GM21619 (cell line): ENCODE measurements around the gene C6orf136.

Source experiments
- ATAC-seq: cut with Tn5 transposase; IDR thresholded peaks from one replicate; pipeline ENCODE4 v1.9.1; 2021; ENCODE audit not compliant: unreplicated experiment

The C6orf136 gene

DNA sequence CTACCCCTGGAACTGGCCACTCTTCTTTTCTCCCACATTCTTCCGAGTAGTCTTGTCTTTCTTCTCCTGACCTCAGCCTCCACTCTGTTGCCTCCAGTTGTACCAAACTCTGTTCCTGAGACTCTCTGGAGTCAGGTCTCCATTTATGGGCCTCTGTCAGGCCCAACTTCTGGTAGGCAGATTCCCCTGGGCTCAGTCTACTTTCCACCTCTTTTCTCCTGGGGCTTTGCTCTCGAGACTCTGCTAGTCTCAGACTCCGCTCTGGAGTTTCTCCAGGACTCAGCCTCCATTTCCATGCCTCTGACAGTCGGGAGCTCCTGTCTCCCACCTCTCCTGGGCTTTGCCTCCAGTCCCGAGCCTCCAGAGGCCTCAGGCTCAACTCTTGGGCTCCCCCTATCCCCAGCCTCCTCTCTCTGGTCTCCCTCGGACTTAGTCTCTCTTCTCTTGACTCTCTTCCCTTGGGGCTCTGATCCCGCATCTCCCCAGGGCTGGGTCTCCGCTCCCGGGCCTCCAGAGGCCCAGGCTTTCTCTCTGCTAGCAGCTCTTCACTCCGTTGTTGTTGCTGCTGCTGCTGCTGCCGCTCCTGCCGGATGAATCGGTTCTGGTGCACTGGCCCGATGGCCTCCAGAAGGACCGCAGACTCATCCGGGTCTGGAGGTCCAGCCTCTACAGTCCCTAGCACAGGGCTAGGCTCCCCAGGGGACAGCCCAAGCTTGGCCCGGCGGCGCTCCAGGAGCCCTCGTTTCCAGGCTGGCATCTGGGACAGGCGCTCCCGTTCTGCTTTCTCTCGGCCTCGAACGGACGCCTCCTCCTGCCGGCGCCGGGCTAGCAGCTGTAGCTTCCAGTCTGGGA lies 38.5 kb downstream of the C6orf136 start:
- ATAC-seq, result no peak

DNA sequence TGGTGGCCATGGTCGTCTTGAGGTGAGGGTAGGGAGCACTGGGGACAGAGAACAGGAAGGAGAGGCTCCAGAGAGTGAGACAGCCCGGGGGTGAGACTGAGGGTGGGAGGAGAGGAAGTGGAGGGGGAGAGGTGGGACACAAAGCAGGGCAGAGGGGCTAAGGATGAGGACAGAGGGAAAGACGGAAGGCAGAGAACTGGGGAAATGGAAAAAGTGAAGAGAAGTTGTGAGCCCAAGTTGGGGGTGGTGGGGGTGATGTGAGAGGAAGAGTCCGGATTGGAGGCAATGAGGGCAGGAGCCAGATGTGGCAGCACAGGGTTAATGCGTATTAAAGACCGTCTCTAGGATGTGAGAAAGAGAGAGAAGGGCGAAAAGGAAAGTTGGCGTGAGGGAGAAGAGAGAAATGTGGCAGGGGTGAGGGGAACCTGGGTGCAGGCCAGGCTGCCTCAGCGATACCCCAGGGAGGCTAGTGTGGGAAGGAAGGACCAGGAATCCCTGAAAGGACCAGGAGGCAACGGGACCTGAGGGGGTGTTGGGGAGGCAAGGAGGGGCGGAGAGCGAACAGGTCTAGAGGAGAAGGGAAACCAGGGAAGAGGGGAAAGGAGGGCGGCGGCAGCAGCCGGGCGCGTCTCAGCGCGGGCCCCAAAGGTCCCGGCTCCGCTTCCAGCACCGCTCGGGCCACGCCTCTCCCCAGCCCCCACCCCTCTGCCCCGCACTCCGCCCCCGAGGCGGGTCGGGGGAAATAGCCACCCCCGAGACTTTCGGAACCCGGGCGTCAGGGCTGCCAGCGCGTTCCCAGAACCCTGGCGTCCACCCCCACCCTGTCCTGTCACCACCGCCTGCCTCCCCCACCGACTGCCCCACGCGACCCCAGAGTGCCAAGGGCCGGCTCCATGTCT lies 39.3 kb downstream of the C6orf136 start, which contains the start of gene PPP1R18:
PPP1R18 (minus strand) TSS at position 637 of the 899 bp plus-strand sequence; CDS start at position 10, 627 bp downstream.
- ATAC-seq, result no peak

GRCh38 chr6:30686908-30687658 lies 40.1 kb downstream of the C6orf136 start:
- peak; percentile 43 for ATAC-seq

DNA sequence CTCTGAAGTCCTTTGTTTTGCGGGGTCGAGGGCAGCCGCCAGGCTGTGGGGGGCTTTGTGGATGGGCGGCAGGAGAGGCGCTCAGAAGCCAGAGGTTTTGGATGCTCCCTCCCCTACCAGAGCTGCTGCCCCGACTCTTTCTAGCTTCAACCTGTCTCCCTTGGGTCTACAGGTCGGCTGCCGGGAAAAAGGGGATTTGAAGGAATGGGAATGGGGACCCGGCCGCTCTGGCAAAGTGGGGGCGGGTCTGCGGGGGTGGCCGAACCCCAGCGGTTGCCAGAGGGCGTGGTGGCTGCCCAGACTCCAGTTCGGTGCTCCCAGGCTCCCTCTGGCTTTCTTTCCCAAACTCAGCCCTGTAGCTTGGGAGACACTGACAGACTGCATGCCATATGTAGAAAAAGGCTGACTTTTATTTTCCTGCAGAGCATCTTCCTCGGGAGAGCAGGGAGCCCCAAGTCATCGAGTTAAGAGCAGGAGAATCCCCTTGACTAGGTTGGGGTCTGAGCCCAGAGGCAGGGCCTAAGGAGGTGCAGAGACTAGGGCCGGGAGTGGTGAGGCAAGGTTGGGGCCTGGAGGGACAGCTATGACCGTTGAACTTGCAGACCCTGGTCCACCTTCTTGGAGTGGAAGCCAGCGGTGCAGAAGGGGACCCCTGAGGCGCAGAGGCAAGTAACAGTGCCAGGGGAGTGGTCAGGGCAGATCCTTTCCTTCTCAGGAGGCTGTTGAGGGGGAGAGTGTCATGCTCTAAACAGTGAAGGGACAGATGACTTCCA lies 40.9 kb downstream of the C6orf136 start:
- ATAC-seq, result no peak

GRCh38 chr6:30688569-30688968 lies 41.6 kb downstream of the C6orf136 start:
- no peak for ATAC-seq

DNA sequence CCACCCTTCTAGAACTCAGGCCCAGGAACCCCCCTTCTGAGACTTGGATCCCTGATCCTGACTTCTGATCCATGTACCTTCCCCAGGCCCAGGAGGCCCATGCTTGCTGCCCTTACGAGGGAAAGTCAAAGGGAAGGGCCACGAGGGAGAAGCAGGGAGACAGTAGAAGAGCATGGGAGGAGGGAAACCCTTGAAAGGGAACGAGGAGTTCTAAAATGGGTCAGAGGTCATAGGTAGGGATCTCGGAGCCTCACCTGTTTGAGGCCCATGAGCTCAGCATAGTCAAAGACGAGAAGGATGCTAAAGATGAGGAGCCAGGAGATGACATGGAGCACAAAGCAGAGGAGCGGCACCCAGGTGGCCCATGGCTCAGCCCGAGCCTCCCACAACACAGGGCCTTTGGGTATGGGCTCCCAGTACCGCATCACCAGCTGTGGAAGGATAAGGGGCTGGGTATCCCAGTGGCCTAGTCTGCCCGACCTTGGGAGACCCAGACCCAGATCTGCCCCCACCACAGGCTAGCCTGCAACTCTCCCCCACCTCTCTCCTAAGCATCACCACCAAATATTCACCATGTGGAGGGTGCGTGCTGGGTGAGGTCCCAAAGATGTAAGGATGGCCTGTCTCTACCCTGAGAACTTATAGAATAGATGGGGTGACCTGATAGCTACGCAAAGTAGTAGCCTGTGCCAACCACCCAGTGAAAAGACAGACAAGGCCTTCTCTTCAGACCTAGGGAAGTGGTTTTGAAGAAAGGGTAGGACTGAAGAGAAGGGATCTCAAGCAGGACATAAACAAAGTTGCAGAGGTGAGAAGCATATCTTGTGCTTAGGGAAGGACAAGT lies 42.3 kb downstream of the C6orf136 start:
- no peak for ATAC-seq

GRCh38 chr6:30689985-30690384 lies 43.1 kb downstream of the C6orf136 start:
- ATAC-seq, result no peak

DNA sequence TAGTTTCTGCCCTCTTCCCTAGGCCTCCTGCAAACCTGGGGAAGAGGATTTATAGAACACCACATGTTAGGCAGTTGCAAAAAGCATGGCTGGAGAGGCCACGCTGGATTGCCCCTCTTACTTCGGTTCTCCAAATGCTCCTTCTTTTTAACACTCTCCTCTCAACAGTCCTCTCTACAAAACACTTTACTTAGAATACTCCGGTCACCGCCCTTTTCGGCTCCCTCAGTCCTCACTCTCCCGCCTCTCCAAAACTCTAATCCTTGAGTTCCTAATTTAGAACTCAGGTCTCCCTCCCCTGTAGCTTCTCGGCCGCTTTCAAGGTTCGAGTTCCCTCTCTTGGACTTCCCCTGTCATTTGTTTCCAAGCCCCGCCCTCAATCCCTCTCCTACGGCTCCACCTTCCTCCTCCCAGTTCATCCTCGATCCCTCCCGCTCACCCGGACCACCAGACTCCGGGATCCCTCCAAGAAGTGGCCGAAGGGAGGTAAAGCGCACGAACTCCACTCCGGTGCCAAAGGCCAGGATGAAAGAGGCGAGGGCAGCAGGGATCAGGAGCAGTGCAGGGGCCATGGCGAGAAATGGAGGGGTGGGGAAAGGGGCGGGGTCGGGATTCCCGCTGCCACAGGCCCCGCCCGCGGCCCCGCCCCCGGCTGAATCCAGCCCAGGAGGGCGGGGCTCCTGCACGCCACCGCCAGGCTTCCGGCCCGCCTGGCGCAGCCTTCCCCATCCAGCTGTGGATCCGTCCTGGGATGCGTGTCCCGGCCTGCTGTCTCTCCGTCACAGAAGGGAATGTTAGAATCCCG lies 43.7 kb downstream of the C6orf136 start, which contains the start of gene NRM:
NRM (minus strand) TSS at position 582 of the 805 bp plus-strand sequence; CDS start at position 572, 10 bp downstream.
- ATAC-seq, result peak; percentile 21

- ATAC-seq, result no peak
These were observed 44.4 kb downstream of the C6orf136 start for GRCh38 chr6:30691208-30691847.

DNA sequence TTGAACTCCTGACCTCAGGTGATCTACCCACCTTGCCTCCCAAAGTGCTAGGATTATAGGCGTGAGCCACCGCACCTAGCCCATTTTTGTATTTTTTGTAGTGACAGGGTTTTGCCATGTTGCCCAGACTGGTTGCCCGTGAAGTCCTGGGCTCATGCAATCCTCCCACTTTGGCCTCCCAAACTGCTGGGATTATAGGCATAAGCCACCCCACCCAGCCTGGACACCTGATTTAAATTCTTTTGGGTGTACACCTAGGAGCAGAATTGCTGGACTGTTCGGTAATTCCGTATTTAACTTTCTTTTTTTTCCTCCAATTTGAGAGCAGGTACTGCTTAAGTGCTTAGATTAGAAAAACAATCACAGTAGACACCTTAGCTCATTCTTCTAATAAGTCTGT lies 49.5 kb downstream of the C6orf136 start:
- ATAC-seq, result no peak

DNA sequence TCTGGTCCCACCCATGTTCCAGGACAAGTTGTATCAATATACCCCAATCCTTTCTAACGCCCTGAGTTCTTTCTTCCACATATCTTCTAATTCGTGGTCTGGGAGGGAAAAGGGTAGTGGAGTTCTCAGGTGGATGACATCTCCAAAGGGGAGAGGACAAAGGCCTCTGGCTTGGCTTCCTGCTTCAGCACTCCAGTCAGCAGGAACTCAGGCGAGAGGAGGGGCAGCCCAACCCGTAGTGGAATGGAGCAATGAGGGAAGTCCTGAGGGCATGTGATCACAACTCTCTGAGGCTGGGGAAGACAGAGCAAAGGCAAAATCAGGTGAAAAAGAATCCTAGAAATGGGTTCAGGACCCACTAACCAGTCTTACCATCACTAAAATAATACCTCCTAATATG lies 53.4 kb downstream of the C6orf136 start:
- ATAC-seq, result no peak
